Measurements from ENCODE around the gene ZNF580. TPM values are rescaled to one million over a fixed set of nuclear protein-coding genes. Genes with fewer than 3 reads are reported as not detected.

ZNF580 gene
- total and polyA plus RNA-seq, 9 of the 15 experiments (the other 6 are each of a cell fraction or from before 2014, with no cell fraction given): 2.3 to 47.4 (median 6.0) TPM

- no peak overlapping the region for H2AFZ ChIP-seq (ENCODE audit: low read depth, low read length)
- FAIRE-seq: no peak
- intact Hi-C loops (cut with micrococcal nuclease) (loop anchor here (10.0 kb wide), 1 partner anchor 491 kb away; the partner anchor contains the start of gene TNNT1), in situ Hi-C loops (cut with MboI) (loop anchor here (5.0 to 25.0 kb wide), 4 partner anchors 176 to 761 kb away; partner anchors contain the start of genes FCAR, TNNT1 and ZSCAN5A)
- H3K9me3 ChIP-seq (replicated peaks; ENCODE audit: control insufficient read depth, insufficient read depth, low read depth, low read length): 0 out of 2 replicates have a peak, but pooled peaks cover 2% of the 10 kb centered on the region
- H3K36me3 ChIP-seq (ENCODE audit: control insufficient read depth, insufficient read depth, low read length): peaks cover 11% of the 10 kb centered on the region; the same call in 2 of the 3 replicates
- peak overlapping the region; percentile 98 for H3K4me2 ChIP-seq (ENCODE audit: insufficient read depth, low read length)
- no TSS peak for BruUV-seq (replicated peaks)
- ChIA-PET POLR2A (interaction anchor here (0.5 to 1.8 kb wide), 6 partner anchors 10 to 56 kb away, joined by 3 to 18 read pairs (median 3); partner anchors contain the start of gene ZNF784), CTCF (ENCODE audit: low intra/inter-chr PET ratio) (interaction anchor here (1.0 kb wide), 1 partner anchor 12 kb away, joined by 4 read pairs; the partner anchor contains the start of gene CCDC106)
- 9% methylated on average over 7 of the region's 7 CpGs for WGBS (ENCODE audit: insufficient coverage, low coverage, missing lambda C conversion rate)
- peaks cover 26 to 43% of the 10 kb centered on the region in 2 experiments for H3K4me1 ChIP-seq (replicated peaks in 1 of 2; ENCODE audit: control insufficient read depth in 2 of 2, insufficient read depth in 2 of 2, low read length in 2 of 2)
- H3K27me3 ChIP-seq (ENCODE audit: control insufficient read depth in 2 of 2, insufficient read depth in 2 of 2, low read length in 2 of 2): no peaks in the 10 kb centered on the region
- H3K27ac ChIP-seq (ENCODE audit: extremely low read depth, low read depth, low read length): peak overlapping the region; percentile 92
- DNase-seq (ENCODE audit: extremely low read depth in 1 of 4, low spot score in 3 of 4): no peak
- H3K9ac ChIP-seq (ENCODE audit: insufficient read depth in 1 of 2, low read depth in 2 of 2, low read length in 2 of 2): peak overlapping the region; percentile 98
- H3K79me2 ChIP-seq (ENCODE audit: control insufficient read depth, insufficient read depth, low read length): peaks cover 49% of the 10 kb centered on the region
- H3K4me3 ChIP-seq: peak overlapping the region; percentile 88
- TF ChIP-seq FOXJ3 (CRISPR knock-in tag; IDR thresholded peaks at IDR 0.05): no peak
- TF ChIP-seq THRAP3 (IDR thresholded peaks at IDR 0.05; ENCODE audit: borderline replicate concordance): no peak
- peak in 1 of 2 experiments; percentile 13; a peak in 1 of 4 replicates for TF ChIP-seq TEAD1 (CRISPR knock-in tag; IDR thresholded peaks at IDR 0.05)
- 0 out of 2 replicates have a peak, but pooled peaks have one; percentile 8 for TF ChIP-seq SPI1 (IDR thresholded peaks at IDR 0.05; ENCODE audit: borderline replicate concordance, low read depth, low read length)
- TF ChIP-seq KDM5B (IDR thresholded peaks at IDR 0.05; ENCODE audit: insufficient replicate concordance, low read depth, low read length): peak; percentile 12
- TF ChIP-seq OTX1 (CRISPR knock-in tag; IDR thresholded peaks at IDR 0.05): peak; percentile 67; the same call in 1 of the 2 replicates
- peak; percentile 10; the same call in 1 of the 2 replicates for TF ChIP-seq THRB (CRISPR knock-in tag; conservative IDR thresholded peaks at IDR 0.05)
- 0 out of 2 replicates have a peak, but pooled peaks have one; percentile 69 for TF ChIP-seq KAT7 (CRISPR knock-in tag; IDR thresholded peaks at IDR 0.05; ENCODE audit: borderline replicate concordance)
- peak; percentile 25; the same call in 1 of the 2 replicates for TF ChIP-seq ZNF143 (CRISPR knock-in tag; IDR thresholded peaks at IDR 0.05)
- TF ChIP-seq ZNF431 (CRISPR knock-in tag; IDR thresholded peaks at IDR 0.05): no peak
- H3K9me1 ChIP-seq (ENCODE audit: control insufficient read depth, insufficient read depth, low read length): no peaks in the 10 kb centered on the region
- ATAC-seq: no peak
- no peaks in the 10 kb centered on the region for H4K20me1 ChIP-seq (replicated peaks; ENCODE audit: control insufficient read depth, insufficient read depth, low read length)
These were observed 4.9 kb upstream of the ZNF580 start for GRCh38 chr19:55635856-55636440.
